H1 (cell line): ENCODE measurements around the gene TMPRSS3. TPM values are rescaled to one million over a fixed set of nuclear protein-coding genes. Genes with fewer than 3 reads are reported as not detected.

ENCODE experiments used
- CTCF ChIA-PET: fragments of 300-600 bp; sonication (Branson Sonifier 250); formaldehyde crosslinking; loops from one replicate; lab custom pipeline; 2021; ENCODE audit not compliant: partially characterized antibody; lab: Charles Lee
- POLR2A ChIA-PET: fragments of 300-600 bp; sonication (Branson Sonifier 250); formaldehyde crosslinking; loops from one replicate; lab custom pipeline; 2021; ENCODE audit warnings: inconsistent platforms; ENCODE audit not compliant: partially characterized antibody; lab: Charles Lee
- DNase-seq, 2 experiments: peaks; one replicate each; pipeline versions ENCODE4 v3.0.0 to v3.0.0-alpha.2; 2010 to 2022; ENCODE audit warnings: low spot score in 2 of 2, low read depth in 1 of 2, mixed read lengths in 1 of 2
- FAIRE-seq: peaks from 2 replicates; lab custom pipeline; 2011; peaks lifted over from hg19 to GRCh38; lab: Jason Lieb, UNC
- H2AFZ ChIP-seq: 2 replicates; pipeline ENCODE4 v1.8.1; 2012; ENCODE audit warnings: low read length, inconsistent platforms
- H2AK5ac ChIP-seq: 2 replicates; pipeline ENCODE4 v1.6.1; 2013; ENCODE audit warnings: low read depth, low read length
- H2BK120ac ChIP-seq: replicated peaks from 2 replicates; pipeline ENCODE3; 2013; ENCODE audit warnings: low read depth, low read length, inconsistent platforms
- H2BK12ac ChIP-seq: 2 replicates; pipeline ENCODE4 v1.6.1; 2013; ENCODE audit warnings: low read depth, low read length
- H2BK15ac ChIP-seq: 2 replicates; pipeline ENCODE4 v1.6.1; 2013; ENCODE audit warnings: low read length
- H2BK20ac ChIP-seq: 2 replicates; pipeline ENCODE4 v1.6.1; 2013; ENCODE audit warnings: low read length
- H2BK5ac ChIP-seq: 2 replicates; pipeline ENCODE4 v1.6.1; 2013; ENCODE audit warnings: low read depth, low read length
- H3K14ac ChIP-seq: 2 replicates; pipeline ENCODE4 v1.6.1; 2013; ENCODE audit warnings: inconsistent platforms; ENCODE audit not compliant: insufficient read length
- H3K18ac ChIP-seq: 2 replicates; pipeline ENCODE4 v1.6.1; 2013; ENCODE audit warnings: low read length; ENCODE audit errors: extremely low read depth
- H3K23ac ChIP-seq: 2 replicates; pipeline ENCODE4 v1.6.1; 2013; ENCODE audit warnings: inconsistent platforms; ENCODE audit not compliant: insufficient read length
- H3K23me2 ChIP-seq: 2 replicates; pipeline ENCODE4 v1.6.1; 2013; ENCODE audit warnings: low read depth, low read length
- H3K27ac ChIP-seq: 2 replicates; pipeline ENCODE4 v1.6.1; 2011; ENCODE audit warnings: low read depth, low read length, inconsistent platforms
- H3K27me3 ChIP-seq, 4 experiments: replicated peaks in 1 of 4; 1 replicate in 1 of 4; 2 replicates in 3 of 4; pipeline versions ENCODE4 v1.6.1 to v1.8.1; 2011 to 2013; ENCODE audit warnings: low read length in 3 of 4, mild to moderate bottlenecking in 3 of 4, inconsistent platforms in 2 of 4, mixed read lengths in 2 of 4, moderate library complexity in 1 of 4; ENCODE audit not compliant: control insufficient read depth in 3 of 4, insufficient read depth in 3 of 4; ENCODE audit errors: extremely low read depth in 1 of 4
- H3K36me3 ChIP-seq, 4 experiments: 2 replicates each; pipeline versions ENCODE4 v1.6.1 to v1.8.1; 2011 to 2013; ENCODE audit warnings: mild to moderate bottlenecking in 4 of 4, low read length in 3 of 4, moderate library complexity in 2 of 4, control low read depth in 1 of 4, inconsistent platforms in 1 of 4; ENCODE audit not compliant: insufficient read depth in 4 of 4, control insufficient read depth in 2 of 4
- H3K4ac ChIP-seq: replicated peaks from 2 replicates; pipeline ENCODE3; 2013; ENCODE audit warnings: low read length, low read depth, mixed read lengths, inconsistent platforms; ENCODE audit not compliant: insufficient read length
- H3K4me1 ChIP-seq, 4 experiments: replicated peaks in 1 of 4; 1 replicate in 1 of 4; 2 replicates in 3 of 4; pipeline versions ENCODE4 v1.6.1 to v1.8.1; 2011 to 2013; ENCODE audit warnings: low read length in 3 of 4, inconsistent platforms in 2 of 4, mixed read lengths in 1 of 4; ENCODE audit not compliant: insufficient read depth in 4 of 4, control insufficient read depth in 3 of 4
- H3K4me2 ChIP-seq, 2 experiments: 2 replicates each; pipeline versions ENCODE4 v1.6.1 to v1.8.1; 2011 to 2013; ENCODE audit warnings: low read depth in 2 of 2, low read length in 2 of 2, control low read depth in 1 of 2, inconsistent platforms in 1 of 2, mild to moderate bottlenecking in 1 of 2; ENCODE audit not compliant: insufficient read depth in 1 of 2
- H3K4me3 ChIP-seq, 4 experiments: fragments of 200-600, 300-600 bp in 1 of 4; sonication (generic), shearing (Covaris generic), sonication (Bioruptor Twin) in 1 of 4; 2 replicates each; pipeline versions ENCODE4 v1.5.1 to v1.8.1; 2011 to 2016; ENCODE audit warnings: low read length in 4 of 4, low read depth in 3 of 4, control low read depth in 2 of 4, inconsistent platforms in 2 of 4, mild to moderate bottlenecking in 2 of 4, mixed read lengths in 1 of 4, moderate library complexity in 1 of 4; ENCODE audit not compliant: insufficient read depth in 2 of 4; ENCODE audit errors: extremely low read depth in 1 of 4
- H3K56ac ChIP-seq: replicated peaks from 2 replicates; pipeline ENCODE3; 2013; ENCODE audit warnings: low read depth, mild to moderate bottlenecking, mixed read lengths, low read length, inconsistent platforms; ENCODE audit not compliant: insufficient read length
- H3K79me1 ChIP-seq: 2 replicates; pipeline ENCODE4 v1.6.1; 2013; ENCODE audit warnings: low read depth, low read length, control low read depth
- H3K79me2 ChIP-seq, 2 experiments: 2 replicates each; pipeline versions ENCODE4 v1.6.1 to v1.8.1; 2012 to 2013; ENCODE audit warnings: low read length in 2 of 2, mild to moderate bottlenecking in 2 of 2, inconsistent platforms in 1 of 2; ENCODE audit not compliant: insufficient read depth in 2 of 2, control insufficient read depth in 1 of 2
- H3K9ac ChIP-seq, 4 experiments: replicated peaks in 1 of 4; 1 replicate in 1 of 4; 2 replicates in 3 of 4; pipeline versions ENCODE4 v1.6.1 to v1.8.1; 2011 to 2013; ENCODE audit warnings: low read depth in 3 of 4, low read length in 3 of 4, control low read depth in 2 of 4, mild to moderate bottlenecking in 2 of 4, moderate library complexity in 2 of 4, inconsistent platforms in 1 of 4; ENCODE audit errors: extremely low read depth in 1 of 4
- H3K9me3 ChIP-seq, 2 experiments: 2 replicates each; pipeline versions ENCODE4 v1.6.1 to v1.8.1; 2012 to 2013; ENCODE audit warnings: mild to moderate bottlenecking in 2 of 2, moderate library complexity in 2 of 2, control low read depth in 1 of 2, inconsistent platforms in 1 of 2, low read depth in 1 of 2, low read length in 1 of 2, mixed read lengths in 1 of 2; ENCODE audit not compliant: insufficient read depth in 2 of 2
- H4K20me1 ChIP-seq, 2 experiments: replicated peaks in 1 of 2; 2 replicates each; pipeline versions ENCODE3 to v1.8.1; 2011 to 2013; ENCODE audit warnings: inconsistent platforms in 2 of 2, low read length in 2 of 2, mild to moderate bottlenecking in 1 of 2; ENCODE audit not compliant: insufficient read depth in 2 of 2, control insufficient read depth in 1 of 2
- H4K5ac ChIP-seq: 2 replicates; pipeline ENCODE4 v1.6.1; 2013; ENCODE audit warnings: low read length, low read depth, mixed read lengths, inconsistent platforms; ENCODE audit not compliant: insufficient read length
- H4K8ac ChIP-seq: 2 replicates; pipeline ENCODE4 v1.8.0; 2013; ENCODE audit warnings: mild to moderate bottlenecking, moderate library complexity, low read length, inconsistent platforms; ENCODE audit not compliant: insufficient read depth; ENCODE audit errors: extremely low read depth
- H4K91ac ChIP-seq: replicated peaks from 2 replicates; pipeline ENCODE3; 2013; ENCODE audit warnings: low read length, mixed read lengths, inconsistent platforms; ENCODE audit not compliant: insufficient read length
- ASH2L ChIP-seq: fragments of 200-600, 300-600 bp; sonication (generic); IDR thresholded peaks from one replicate; pipeline ENCODE4 v1.7.1; 2017; ENCODE audit warnings: low read length
- FOSL1 ChIP-seq: IDR thresholded peaks from 2 replicates; pipeline ENCODE4 v1.6.1; 2011; ENCODE audit warnings: mild to moderate bottlenecking, low read depth, low read length, moderate library complexity; ENCODE audit not compliant: insufficient read depth
- POU5F1 ChIP-seq: IDR thresholded peaks from 2 replicates; pipeline ENCODE4 v1.6.1; 2011; ENCODE audit warnings: low read depth, mild to moderate bottlenecking, low read length, moderate library complexity
- RXRA ChIP-seq: IDR thresholded peaks from 2 replicates; pipeline ENCODE4 v1.6.1; 2011; ENCODE audit warnings: low read depth, mild to moderate bottlenecking, low read length, moderate library complexity; ENCODE audit not compliant: insufficient read depth
- TEAD4 ChIP-seq: IDR thresholded peaks from 2 replicates; pipeline ENCODE4 v1.6.1; 2012; ENCODE audit warnings: low read depth, low read length, inconsistent platforms, mixed read lengths
- WGBS, 2 experiments: shearing (Covaris generic) in 1 of 2; methylation state at CpG; one replicate each; pipeline versions ENCODE4 v1.1.6 to v1.1.7; 2013 to 2015; ENCODE audit warnings: low lambda C conversion rate in 2 of 2, mixed read lengths in 2 of 2, inconsistent platforms in 1 of 2, low coverage in 1 of 2, missing lambda C conversion rate in 1 of 2; ENCODE audit not compliant: insufficient replicate concordance in 2 of 2, insufficient coverage in 1 of 2, insufficient read length in 1 of 2; ENCODE audit errors: extremely low coverage in 1 of 2, missing lambda C conversion rate in 1 of 2; 5-methylcytosine and 5-hydroxymethylcytosine counted together
- polyA plus RNA-seq, 7 experiments: library from polyadenylated mRNA; depleted of rRNA in 3 of 7; stranded (reverse) in 5 of 7; unstranded in 2 of 7; fragments of >200 nt in 5 of 7; fragments of 200-250 nt in 2 of 7; gene quantifications; 1 replicate in 5 of 7; 2 replicates in 1 of 7; 4 replicates in 1 of 7; pipeline versions ENCODE4 v1.2.1 to v1.2.3, GENCODE V29; 2011 to 2013; ENCODE audit warnings: missing spikeins in 2 of 7, mixed read lengths in 2 of 7
- total RNA-seq: library from RNA; stranded (reverse); fragmentation: NEBNext Ultra II Directional; extraction: Animal tissue kit (Norgen Biotek cat#: 25700); gene quantifications from 2 replicates; pipeline ENCODE4 v1.2.1, GENCODE V29; 2021

The TMPRSS3 gene
- total and polyA plus RNA-seq, 2 of the 8 experiments (the other 6 are each of a cell fraction or from before 2014, with no cell fraction given): 0.38 TPM; not detected in 1

DNA sequence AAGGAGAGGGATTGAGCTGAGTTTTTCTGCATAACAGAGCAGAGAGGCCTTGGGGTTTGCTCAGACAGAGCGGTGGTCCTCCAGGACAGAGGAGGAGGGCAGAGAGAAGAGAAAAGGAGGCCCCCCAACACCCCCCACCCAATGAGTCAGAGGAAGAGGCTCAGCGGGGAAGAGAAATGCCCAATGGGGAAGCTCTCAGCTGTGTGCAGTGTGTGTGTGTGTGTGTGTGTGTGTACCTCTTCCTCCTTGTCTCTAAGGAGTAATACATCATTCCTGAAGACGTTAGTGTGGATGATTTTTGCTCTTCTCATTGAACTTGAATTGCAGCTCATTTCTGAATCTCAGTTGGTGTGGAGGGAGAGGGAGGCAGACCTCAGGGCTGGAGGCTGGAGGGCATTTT, 8.7 kb downstream of the TMPRSS3 start:
- Histone ChIP-seq H3K4me1 (peaks cover 0 to 12% (median 9%) of the 10 kb centered on the region in 4 experiments; a peak in 3 of 7 replicates), H3K9ac (no peak overlapping the region), H3K79me2 (no peaks in the 10 kb centered on the region), H4K5ac (no peak overlapping the region), H2BK20ac (no peak overlapping the region), H3K56ac (no peak overlapping the region), H4K8ac (no peak overlapping the region), H3K79me1 (no peaks in the 10 kb centered on the region), H4K91ac (no peak overlapping the region), H3K23me2 (no peaks in the 10 kb centered on the region), H3K4me2 (no peak overlapping the region), H2BK12ac (no peak overlapping the region; the same call in 1 of the 2 replicates), H2BK5ac (no peak overlapping the region), H3K9me3 (peaks cover 0 to 4% of the 10 kb centered on the region in 2 experiments; a peak in 1 of 4 replicates), H2AK5ac (no peak overlapping the region), H3K18ac (no peak overlapping the region), H3K4ac (no peak overlapping the region), H2BK120ac (no peak overlapping the region), H3K36me3 (no peaks in the 10 kb centered on the region), H2AFZ (no peak overlapping the region), H3K23ac (no peak overlapping the region), H2BK15ac (peak overlapping the region; percentile 37; the same call in 1 of the 2 replicates), H3K4me3 (no peak overlapping the region), H3K27me3 (0 out of 7 replicates have a peak, but pooled peaks cover 0 to 2% (median 0%) of the 10 kb centered on the region in 4 experiments), H4K20me1 (peaks cover 0 to 3% of the 10 kb centered on the region in 2 experiments), H3K14ac (no peak overlapping the region), H3K27ac (no peak overlapping the region)
- TF ChIP-seq POU5F1 (no peak), RXRA (no peak), TEAD4 (no peak), ASH2L (no peak), FOSL1 (no peak)
- no peak for DNase-seq
- WGBS, 2 experiments: 78% methylated on average over 3 of the region's 3 CpGs; no CpG with 5 or more reads in 1 of the 2 experiments
- CTCF ChIA-PET: interaction anchor here (1.0 to 1.1 kb wide), 2 partner anchors 10 to 269 kb away, joined by 3 to 5 read pairs; no protein-coding TSS in a partner anchor
- POLR2A ChIA-PET: no interaction called here
- no peak for FAIRE-seq
